Heart left ventricle (tissue), 13 donors: ENCODE results near the gene EEF2K.

Experiments used
- CTCF ChIP-seq, 12 donors: fragments of 200-600 bp; sonication (generic) in 4 of 12; IDR thresholded peaks; one replicate each; pipeline versions ENCODE4 v1.5.0 to v1.8.0; 2018 to 2022; ENCODE audit warnings: antibody characterized with exemption in 12 of 12, mild to moderate bottlenecking in 5 of 12
- POLR2A ChIP-seq, 2 donors: fragments of 450-650 bp; IDR thresholded peaks; one replicate each; pipeline ENCODE4 v1.6.1; 2017; ENCODE audit warnings: antibody characterized with exemption in 2 of 2, mild to moderate bottlenecking in 2 of 2, moderate library complexity in 2 of 2
- donor health status: ischemic (EF 13 %, LVEDD 7.1; RV severe dilation, severe dysfunction).
- donor health status: DM: no; HTN: yes; CAD: no.
- donor health status: DM: no; HTN: no; CAD: no.
- donor health status: ischemic (EF 25% LVEDD 6.9; RV normal size, moderate dysfunction).
- donor health status: ischemic (EF 25% LVEDD 5.7; RV mildly dilated, moderate dysfunction).
- donor health status: ischemic (EF 35%, LVEDD 5.7; RV mildly dilated, moderate dysfunction).
- donor health status: nonischemic (EF 11% LVEDD 7.7; RV severe dilation, severe dysfunction).
- donor health status: DM: yes; HTN: yes; CAD: no.
- donor health status: PGD.
- donor health status: ischemic (EF 29% LVEDD 5.4; RV normal size, mild dysfunction).
- donor health status: nonischemic (EF 23%, LVEDD 6.1; RV moderate dilation, normal function).

- TF ChIP-seq CTCF (IDR thresholded peaks at IDR 0.05) (no peak), POLR2A (IDR thresholded peaks at IDR 0.05) (no peak)
These were observed 26.9 kb downstream of the EEF2K start for GRCh38 chr16:22233037-22233372.
